ENCODE data around the gene TMEM143.
"Not testable (repeated sequence)": the region's sequence is repeated elsewhere in the genome, so short reads cannot be mapped to it uniquely, and the experiment has no call there.

Gene TMEM143

DNA sequence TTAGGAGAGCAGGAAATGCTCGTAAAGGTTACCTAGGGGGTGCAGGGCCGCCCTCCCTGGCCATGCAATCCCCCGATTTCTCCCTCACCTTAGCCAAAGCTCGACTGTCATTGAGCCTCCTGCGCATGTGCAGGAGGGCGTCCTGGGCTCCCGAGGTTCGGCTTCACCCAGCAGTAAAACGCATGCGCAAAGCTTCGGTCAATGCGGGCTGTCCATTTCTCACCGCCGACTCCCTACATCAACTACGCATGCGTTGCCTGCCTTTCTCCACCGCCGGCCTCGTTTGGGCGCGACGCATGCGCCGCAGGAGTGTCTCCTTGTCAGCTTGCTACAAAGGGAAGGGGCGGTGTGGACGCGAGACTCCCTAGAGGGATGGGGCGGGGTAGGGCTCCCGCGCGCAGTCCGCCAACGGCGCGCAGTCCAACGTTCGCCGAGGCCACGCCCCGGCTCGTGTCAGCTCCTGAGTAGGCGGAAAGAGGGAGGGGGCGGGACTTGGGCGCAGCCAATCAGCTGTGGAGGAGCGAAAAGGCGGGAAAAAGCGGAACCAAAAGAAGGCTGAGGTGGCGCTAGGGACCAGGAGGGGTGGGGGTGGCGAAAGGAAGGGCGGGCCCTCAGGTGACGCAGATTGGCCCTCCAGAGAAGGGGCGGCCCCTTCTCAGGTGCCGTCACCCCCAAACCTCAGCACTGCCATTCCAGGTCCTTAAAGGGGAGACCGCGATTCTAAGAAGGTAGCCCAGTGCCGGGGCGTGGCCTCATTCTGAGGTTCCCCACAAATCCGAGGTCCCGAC, at the start of gene TMEM143, which contains the start of gene SYNGR4:
Gene TMEM143 (minus strand): TSS at position 131 of the 788 bp plus-strand sequence. CDS start 20 bp downstream, at position 111.
Gene SYNGR4 (plus strand): TSS at position 558 of the 788 bp plus-strand sequence. CDS start 1,476 bp downstream, outside the sequence.
- DNase-seq (ENCODE audit: low read depth) = peak; percentile 98

DNA sequence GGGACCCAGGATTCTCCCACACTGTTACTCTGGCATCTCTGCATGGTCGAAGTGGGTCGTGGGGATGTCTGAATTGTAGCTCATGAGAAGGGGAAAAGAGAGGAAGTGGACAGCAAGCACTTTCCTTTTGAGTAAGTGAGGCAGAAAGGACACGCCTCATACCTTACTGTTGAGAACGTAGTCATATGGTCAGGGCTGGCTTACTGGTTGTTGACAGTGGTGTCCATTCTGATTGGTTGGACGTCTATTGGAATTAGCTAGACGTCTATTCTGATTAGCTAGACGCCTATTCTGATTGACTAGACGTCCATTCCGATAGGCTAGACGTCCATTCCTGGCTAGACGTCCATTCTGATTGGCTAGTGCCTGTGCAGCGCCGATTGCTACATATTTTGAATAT, 42.1 kb upstream of the TMEM143 start:
- DNase-seq (ENCODE audit: low read depth) = peak; percentile 47

DNA sequence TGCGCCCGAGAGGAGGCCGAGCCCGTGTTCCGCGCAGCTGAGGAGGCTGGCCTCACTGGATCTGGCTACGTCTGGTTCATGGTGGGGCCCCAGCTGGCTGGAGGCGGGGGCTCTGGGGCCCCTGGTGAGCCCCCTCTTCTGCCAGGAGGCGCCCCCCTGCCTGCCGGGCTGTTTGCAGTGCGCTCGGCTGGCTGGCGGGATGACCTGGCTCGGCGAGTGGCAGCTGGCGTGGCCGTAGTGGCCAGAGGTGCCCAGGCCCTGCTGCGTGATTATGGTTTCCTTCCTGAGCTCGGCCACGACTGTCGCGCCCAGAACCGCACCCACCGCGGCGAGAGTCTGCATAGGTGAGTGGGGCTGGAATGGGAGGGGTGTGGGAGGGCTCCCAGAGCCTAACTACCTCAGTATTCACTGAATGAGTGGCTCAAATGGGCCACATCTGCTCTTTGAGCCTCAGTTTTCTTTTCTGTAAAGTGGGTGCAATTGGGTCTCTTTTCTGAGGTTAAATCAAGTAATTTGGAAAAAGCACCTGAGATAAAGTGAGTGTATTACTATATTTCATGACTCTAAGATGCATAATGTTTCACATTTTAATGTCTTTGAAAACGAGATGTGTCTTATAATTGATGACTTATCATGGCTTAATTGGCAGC, 41.4 kb upstream of the TMEM143 start:
- no peak for DNase-seq (ENCODE audit: low read depth)

DNA sequence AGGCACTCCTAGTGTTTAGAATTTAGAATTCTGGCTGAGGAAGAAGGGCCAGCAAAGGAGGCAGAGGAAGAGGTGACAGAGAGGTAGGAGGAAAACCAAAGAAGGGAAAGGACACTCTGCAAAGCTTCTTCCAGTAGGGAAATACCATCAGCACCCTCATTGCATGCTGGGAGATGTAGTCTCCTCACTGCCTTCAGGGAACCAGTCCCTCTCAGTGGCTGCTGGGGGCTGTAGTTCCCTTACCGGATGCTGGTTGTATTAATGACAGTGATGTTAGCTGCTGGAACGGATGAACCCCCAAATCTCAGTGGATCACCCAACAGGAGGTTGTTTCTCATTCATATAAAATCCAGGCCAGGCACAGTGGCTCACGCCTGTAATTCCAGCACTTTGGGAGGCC, 39.9 kb upstream of the TMEM143 start:
- peak; percentile 76 for DNase-seq (ENCODE audit: low read depth)

DNA sequence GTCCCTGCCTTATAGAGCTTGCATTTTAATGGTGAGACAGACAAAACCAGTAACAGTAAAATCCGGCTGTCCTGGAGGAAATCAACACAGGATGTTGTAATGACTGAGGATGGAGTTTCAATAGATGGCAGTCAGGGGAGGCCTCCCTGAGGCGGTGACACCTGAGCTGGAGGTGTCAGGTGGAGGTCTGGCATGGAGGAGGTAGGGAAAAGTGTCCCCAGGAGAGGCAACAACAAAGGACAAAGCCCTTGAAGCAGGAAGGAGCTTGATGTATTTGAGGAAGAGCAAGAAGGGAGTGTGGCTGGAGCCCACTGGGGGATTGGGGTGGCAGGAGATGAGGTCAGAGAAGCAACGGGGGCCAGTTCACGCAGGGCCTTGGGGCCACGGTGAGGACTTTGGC, 37.5 kb upstream of the TMEM143 start:
- no peak for DNase-seq (ENCODE audit: low read depth)

DNA sequence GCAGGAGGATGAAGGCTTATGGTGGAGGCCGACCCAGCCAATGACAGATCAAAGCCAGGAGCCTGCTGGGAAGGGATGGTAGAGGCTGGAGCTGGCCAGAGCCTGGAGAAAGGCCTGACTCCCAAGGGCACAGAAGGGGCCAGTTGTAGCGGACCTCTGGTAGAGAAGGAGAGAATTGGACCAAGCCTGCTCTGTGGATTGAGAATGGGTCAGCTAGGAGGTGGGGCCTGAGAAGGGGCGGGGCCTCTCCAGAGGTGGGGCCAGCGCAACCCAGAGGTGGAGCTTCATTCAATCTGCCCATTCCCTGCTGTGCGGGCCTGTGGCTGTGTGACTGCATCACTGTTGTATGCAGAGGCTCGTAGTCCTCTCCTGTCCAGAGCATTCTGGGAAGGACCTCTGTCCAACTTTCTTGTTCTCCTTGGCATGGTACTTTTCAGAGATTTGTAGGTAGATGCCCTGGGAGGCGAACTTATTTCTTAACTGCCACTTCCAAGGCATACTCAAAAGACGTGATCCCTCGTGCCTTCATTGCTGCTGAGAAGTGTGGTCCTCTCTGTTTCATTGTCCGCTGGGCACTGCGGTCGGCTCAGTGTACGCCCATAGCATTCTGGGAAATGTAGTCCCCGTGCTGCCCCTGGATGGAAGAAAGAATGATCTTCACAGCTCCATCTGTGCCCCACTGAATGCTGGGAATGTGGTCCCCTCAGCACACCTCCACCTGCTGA, 36.4 kb upstream of the TMEM143 start:
- peak; percentile 92 for DNase-seq (ENCODE audit: low read depth)

DNA sequence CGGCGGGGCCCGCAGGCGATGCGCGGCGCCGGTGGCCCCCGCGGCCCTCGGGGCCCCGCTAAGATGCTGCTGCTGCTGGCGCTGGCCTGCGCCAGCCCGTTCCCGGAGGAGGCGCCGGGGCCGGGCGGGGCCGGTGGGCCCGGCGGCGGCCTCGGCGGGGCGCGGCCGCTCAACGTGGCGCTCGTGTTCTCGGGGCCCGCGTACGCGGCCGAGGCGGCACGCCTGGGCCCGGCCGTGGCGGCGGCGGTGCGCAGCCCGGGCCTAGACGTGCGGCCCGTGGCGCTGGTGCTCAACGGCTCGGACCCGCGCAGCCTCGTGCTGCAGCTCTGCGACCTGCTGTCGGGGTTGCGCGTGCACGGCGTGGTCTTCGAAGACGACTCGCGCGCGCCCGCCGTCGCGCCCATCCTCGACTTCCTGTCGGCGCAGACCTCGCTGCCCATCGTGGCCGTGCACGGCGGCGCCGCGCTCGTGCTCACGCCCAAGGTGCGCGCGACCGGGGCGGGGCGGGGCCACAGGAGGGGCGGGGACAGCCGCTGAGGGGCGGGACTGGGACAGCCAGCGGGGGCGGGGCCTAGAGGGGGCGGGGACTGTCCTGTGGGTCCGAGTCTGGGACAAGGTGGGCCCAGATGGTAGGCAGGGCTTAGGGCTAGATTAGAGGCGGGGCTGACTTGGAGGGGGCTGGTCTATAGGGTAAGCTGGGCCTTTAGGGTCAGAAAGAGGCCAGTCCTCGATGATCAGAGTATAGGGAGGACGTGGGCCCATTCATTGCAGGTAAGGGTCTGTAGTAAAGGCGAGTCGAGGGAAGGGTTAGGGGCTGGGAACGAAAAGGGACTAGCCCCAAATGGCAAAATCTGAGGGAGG, 34.9 kb upstream of the TMEM143 start:
- DNase-seq (ENCODE audit: low read depth) = peak; percentile 89

DNA sequence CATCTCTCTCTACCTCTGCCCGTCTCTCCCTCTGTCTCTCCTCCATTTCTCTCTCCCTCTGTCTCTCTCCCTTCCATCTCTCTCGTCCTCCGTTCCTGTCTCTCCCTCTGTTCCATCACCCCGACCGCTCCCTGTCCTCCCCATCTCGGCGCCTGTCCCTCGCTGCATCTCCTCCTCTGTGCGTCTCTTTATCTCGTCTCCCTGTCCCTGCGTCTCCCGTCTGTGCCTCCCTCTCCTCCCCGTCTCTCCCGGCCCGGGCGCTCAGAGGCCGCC, 34.3 kb upstream of the TMEM143 start:
- DNase-seq (ENCODE audit: low read depth) = peak; percentile 42

DNA sequence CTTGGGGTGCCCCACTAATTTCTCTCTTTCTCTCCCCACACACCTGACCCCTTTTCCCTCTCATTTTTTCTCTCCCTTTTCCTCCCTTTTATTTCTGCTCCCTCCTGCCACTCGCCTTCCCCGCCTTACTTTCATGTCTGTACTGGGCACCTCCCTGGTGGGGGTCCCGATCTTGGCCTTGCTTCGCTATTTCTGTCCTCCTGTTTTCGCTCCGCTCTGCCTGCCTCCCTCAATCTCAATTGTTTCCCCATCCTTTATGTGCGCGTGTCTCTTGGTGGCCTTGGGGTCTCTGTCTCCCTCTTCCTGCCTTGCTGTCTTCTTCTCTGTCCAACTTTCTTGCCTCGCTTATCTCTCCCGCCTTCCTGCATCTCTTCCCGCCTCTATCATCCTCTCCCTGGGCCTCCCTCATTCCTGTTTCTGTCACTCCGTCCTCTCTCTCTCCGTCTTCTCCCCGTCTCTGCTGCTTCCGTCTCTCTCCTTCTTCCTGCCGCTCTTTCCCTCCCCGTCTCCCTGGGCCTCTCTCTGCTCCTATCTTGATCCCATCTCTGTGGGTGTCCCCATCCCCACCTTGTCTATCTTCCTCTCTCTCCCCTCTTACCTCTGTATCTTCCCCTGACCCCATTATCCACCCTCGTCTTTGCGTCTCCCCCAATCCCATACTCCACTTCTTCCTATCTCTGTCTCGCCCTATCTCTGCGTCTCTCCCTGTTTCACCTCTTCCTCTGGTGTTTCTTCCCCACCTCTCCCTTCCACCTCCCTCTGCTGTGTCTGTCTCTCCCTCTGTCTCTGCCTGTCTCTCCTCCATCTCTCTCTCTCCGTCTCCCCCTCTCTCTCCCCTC, 33.7 kb upstream of the TMEM143 start:
- peak; percentile 41 for DNase-seq (ENCODE audit: low read depth)

DNA sequence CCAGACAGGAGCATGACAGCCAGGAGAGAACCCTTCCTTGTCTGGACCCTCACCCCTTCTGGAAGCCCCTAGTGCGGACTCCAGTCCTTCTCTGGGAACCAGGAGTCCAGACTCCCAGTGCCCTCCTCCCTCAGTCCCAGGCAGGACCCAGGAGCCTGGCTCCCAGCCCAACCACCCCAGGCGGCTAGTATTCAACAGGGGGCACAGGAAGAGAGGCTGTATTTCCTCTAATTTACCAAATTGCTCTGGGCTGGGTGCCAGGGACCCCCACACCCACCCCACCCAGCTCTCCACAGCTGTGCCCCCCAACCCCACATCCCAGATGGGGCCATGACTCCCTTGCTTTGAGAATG, 33.1 kb upstream of the TMEM143 start:
- no peak for DNase-seq (ENCODE audit: low read depth)

DNA sequence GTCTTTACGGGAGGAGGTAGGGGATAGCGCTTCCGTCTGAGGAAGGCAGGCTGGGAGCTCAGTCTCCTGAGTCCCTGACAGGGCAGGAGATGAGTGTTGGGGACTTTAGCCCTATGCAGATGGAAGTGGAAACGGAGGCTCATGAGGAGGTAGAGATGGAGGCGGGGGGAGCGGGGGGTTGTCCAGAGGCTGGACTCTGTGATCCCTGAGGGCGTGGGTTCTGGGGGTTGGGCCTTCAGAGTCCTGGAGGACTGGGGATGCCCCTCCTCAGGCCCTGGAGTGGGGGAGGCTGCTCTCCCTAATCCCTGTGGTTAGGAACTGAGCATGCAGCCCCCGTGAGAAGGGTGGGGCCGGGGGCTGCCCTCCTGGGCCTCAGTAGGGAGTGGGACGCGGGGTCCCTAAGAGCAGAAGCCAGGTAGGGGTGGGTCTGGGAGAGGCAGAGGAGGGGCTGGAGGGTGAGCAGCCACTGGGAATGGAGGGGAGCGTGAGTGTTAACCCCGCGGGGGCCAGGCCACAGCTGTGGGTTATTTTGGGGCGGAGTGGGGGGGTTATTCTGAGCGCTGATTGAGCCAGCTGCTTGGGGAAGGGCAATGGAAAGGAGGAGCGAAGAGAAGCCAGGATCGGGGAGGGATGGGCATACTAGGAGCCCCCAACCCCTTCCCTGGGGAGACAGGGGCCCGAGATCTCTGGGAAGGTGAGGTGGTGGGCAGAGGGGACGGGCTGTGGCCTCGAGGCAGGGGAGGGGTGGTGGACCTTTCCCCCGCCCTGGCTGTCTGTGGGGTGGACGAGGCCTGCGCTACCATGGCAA, 32.5 kb upstream of the TMEM143 start:
- no peak for DNase-seq (ENCODE audit: low read depth)

DNA sequence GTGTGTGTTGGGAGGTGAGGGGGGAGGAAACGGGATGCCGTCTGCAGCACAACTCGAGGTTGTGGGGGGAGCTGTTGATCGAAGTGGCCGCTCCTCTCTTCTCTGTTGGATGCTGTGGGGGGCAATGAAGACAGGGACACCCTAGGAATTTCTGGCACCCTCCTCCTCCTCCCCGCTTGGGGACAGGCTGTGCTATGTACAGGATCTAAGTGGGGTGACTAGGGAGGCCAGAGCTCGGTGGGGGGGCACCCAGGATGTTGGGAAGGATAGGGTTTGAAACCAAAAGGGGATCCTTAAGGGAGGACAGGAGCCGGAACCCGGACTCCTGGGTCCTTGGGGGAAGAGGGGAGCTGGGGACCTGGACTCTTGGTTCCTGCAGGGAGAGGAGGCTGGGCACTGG, 31.8 kb upstream of the TMEM143 start:
- DNase-seq (ENCODE audit: low read depth) = no peak

DNA sequence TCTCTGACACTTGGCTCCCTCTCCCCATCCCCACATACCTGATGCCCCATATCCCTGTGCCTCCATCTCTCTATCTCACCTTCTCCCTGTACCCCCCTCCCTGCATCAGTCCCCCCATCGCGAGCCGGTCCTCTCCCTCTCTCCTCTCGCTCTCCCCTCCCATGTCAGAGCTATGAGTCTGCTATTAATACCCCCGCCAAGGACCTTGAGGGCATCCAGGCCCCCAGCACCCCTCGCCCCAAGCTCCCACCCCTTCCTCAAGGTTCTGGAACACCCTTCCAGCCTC, 31.4 kb upstream of the TMEM143 start:
- DNase-seq (ENCODE audit: low read depth) = no peak

DNA sequence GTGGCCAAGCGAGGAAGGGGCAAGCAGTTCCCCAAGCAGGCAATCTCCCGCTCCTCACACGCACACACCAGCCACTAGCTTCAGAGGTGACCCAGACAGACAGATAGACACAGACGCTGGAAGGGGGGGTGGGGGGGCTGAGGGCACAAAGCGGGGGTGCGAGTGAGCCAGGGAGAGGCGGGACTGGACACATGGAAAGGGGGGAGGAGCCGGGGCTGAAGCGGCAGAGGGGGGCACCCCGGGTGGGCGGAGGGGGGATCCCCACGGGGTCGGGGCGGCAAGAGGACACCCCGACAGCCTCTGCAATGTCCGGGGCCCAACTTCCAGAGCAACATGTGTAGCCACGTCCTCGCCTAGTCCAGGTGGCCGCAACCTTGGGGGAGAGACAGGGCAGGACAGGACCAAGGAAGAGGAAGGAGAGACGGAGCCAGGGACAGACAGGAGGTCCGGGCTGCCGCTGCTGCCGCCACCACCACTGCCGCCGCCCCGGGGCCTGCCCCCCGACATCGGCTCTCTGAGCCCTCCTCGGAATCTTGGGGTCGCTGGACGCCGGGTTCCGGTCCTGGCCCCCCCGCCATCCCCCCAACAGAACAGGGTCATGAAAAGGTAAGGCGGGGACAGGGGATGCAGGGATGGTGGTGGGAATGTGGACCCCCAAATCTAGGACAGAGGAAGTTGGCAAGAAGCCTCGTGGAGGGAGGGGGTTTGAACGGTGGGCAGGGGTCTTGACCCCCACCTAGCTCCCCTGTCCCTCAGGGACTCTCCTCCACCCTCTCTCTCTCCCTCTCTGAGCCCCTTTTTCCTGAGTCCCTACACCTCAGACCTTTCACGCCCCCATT, 30.8 kb upstream of the TMEM143 start:
- DNase-seq (ENCODE audit: low read depth) = peak; percentile 44

DNA sequence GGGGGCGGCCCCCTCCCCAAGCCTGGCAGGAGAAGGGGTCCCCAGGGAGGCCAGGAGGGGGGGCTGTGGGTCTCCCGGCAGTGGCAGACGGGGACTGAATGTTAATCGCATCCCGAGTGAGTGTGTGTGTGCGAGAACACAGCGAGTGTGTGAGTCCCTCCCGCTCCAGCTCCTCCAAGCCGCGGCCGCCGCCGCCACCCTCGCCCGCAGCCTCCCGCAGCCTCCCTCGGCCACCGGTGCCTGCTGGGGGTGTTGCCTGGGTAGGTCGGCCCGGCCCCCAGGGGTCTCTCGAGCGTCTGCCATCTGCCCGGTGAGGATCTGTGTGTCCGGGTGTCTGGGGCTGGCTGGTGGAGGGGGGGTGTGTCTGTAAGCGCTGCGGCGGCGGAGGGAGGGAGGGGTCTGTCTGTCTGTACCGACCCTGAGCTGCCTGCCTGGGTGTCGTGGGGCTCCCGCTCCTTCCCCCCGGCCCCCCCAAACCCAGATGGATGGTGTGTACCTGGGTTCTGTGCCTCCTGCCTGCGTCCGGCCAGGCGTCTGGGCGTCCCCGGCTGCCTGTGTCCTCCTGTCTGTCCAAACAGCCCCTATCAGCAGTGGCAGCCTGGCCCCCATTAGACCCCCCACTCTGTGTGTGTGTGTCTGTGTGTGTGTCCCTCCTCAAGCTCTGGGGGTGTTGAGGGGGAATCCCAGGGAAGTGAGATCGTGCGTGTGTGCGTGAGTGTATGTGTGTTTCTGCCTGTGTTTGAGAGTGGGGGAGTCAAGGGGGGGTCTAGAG, 30.0 kb upstream of the TMEM143 start, which contains the start of gene GRIN2D:
Gene GRIN2D (plus strand): TSS at position 110 of the 772 bp plus-strand sequence. CDS start 4,725 bp downstream, outside the sequence.
- DNase-seq (ENCODE audit: low read depth) = peak; percentile 40

DNA sequence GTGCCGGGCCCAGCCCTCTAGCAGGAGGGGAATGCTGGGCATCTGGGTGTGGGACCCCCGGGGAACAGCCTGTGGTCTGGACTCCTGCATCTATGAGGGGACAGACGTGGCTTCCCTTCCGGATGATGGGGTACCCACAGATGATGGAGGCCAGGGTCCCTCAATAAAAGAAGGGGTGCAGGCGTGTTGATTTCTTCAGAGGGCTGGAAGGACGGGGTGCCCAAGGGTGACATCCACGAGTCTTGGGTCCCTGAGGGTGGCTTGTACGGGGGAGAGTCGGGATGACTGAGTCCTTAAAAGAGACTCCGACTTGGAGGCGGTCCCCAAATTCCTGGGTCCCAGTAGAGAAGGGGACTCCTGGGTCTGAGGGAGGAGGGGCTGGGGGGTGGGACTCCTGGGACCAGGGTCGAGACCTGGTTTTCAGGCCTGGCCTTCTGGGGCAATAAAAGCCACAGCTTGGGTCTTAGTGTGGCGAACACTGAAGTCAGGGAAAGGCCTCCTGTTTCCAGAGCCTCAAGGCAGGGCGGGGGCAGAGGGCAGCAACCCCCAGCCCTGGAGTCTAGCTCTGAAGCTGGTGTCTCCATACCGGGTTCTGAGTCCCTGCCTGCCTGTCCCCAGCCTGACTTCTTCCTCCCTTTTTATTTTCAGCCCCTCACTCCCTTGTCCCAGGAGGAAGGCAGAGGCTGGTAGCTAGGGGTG, 29.3 kb upstream of the TMEM143 start:
- DNase-seq (ENCODE audit: low read depth) = no peak

DNA sequence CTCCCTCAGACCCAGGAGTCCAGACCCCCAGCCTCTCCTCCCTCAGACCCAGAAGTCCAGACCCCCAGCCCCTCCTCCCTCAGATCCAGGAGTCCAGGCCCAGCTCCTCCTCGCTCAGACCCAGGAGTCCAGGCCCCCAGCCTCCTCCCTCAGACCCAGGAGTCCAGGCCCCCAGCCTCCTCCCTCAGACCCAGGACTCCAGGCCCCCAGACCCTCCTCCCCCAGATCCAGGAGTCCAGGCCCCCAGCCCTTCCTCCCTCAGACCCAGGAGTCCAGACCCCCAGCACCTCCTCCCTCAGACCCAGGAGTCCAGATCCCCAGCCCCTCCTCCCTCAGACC, 28.2 kb upstream of the TMEM143 start:
- not testable (repeated sequence) for DNase-seq (ENCODE audit: low read depth)

Data from ELR (cell line).